Adrenal gland (tissue), 5 donors: ENCODE results near the gene C12orf56.

ENCODE experiments used
- POLR2A ChIP-seq, 2 donors: fragments of 450-650 bp; IDR thresholded peaks; one replicate each; pipeline ENCODE4 v1.6.1; 2017; ENCODE audit warnings: antibody characterized with exemption in 2 of 2, mild to moderate bottlenecking in 2 of 2, moderate library complexity in 1 of 2
- TF ChIP-seq, protein P1 (sequence below), 6 experiments: fragments of 450-650 bp in 4 of 6; fragments of 200-600 bp in 2 of 6; sonication (generic) in 1 of 6; IDR thresholded peaks; 1 replicate in 5 of 6; 2 replicates in 1 of 6; pipeline versions ENCODE4 v1.5.1 to v1.8.0; 2016 to 2021; ENCODE audit warnings: antibody characterized with exemption in 6 of 6, mild to moderate bottlenecking in 2 of 6, moderate library complexity in 1 of 6
- donor health status: DM: no; HTN: no; CAD: no.

DNA sequence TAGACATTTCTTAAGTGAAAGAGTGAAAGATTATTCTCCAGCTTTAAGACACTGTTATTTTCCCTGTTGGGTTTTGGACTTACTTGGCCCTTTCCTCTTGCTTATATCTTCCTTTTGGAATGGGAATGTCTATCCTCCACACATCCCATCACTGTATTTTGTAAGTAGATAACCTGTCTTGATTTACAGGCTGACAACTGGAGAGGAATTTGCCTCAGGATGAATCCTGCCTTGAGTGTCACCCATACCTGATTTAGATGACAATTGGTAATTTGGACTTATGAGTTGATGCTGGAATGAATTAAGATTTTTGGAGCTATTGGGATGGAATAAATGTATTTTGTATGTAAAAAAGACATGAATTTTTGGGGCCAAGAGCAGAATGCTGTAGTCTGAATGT lies 94.3 kb downstream of the C12orf56 start:
- TF ChIP-seq, protein P1, sequence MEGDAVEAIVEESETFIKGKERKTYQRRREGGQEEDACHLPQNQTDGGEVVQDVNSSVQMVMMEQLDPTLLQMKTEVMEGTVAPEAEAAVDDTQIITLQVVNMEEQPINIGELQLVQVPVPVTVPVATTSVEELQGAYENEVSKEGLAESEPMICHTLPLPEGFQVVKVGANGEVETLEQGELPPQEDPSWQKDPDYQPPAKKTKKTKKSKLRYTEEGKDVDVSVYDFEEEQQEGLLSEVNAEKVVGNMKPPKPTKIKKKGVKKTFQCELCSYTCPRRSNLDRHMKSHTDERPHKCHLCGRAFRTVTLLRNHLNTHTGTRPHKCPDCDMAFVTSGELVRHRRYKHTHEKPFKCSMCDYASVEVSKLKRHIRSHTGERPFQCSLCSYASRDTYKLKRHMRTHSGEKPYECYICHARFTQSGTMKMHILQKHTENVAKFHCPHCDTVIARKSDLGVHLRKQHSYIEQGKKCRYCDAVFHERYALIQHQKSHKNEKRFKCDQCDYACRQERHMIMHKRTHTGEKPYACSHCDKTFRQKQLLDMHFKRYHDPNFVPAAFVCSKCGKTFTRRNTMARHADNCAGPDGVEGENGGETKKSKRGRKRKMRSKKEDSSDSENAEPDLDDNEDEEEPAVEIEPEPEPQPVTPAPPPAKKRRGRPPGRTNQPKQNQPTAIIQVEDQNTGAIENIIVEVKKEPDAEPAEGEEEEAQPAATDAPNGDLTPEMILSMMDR (IDR thresholded peaks at IDR 0.05), result no peak
- TF ChIP-seq POLR2A (IDR thresholded peaks at IDR 0.05), result no peak
